ENCODE data around the gene POLK. TPM values are rescaled to one million over a fixed set of nuclear protein-coding genes. Genes with fewer than 3 reads are reported as not detected.
"Not testable (repeated sequence)": the region's sequence is repeated elsewhere in the genome, so short reads cannot be mapped to it uniquely, and the experiment has no call there.

Gene POLK
- total RNA-seq, 2 experiments from 2014 or later, result 16.0 to 29.5 TPM

- DNase-seq (ENCODE audit: low spot score), result no peak
- Histone ChIP-seq H3K36me3 (ENCODE audit: insufficient read depth, low read length) (peaks cover 28% of the 10 kb centered on the region), H4K20me1 (ENCODE audit: insufficient read depth, low read length) (no peaks in the 10 kb centered on the region), H3K9me3 (ENCODE audit: low read length) (peaks cover 19% of the 10 kb centered on the region; the same call in 1 of the 2 replicates), H3K4me1 (ENCODE audit: insufficient read depth, low read length, poor library complexity, severe bottlenecking) (no peaks in the 10 kb centered on the region), H3K4me3 (ENCODE audit: low read depth, low read length, poor library complexity, severe bottlenecking) (no peak overlapping the region), H2AFZ (ENCODE audit: low read length) (no peak overlapping the region), H3K4me2 (ENCODE audit: low read length) (no peak overlapping the region), H3K9me2 (ENCODE audit: insufficient read depth, low read length) (no peaks in the 10 kb centered on the region), H3K27ac (ENCODE audit: low read depth, low read length, poor library complexity, severe bottlenecking) (no peak overlapping the region), H3K79me2 (ENCODE audit: insufficient read depth, low read depth, low read length) (peaks cover 19% of the 10 kb centered on the region; the same call in 1 of the 2 replicates)
- ChIA-PET POLR2A (no interaction called here), CTCF (ENCODE audit: unreplicated experiment) (no interaction called here)
- no peak for TF ChIP-seq EZH2phosphoT487 (IDR thresholded peaks at IDR 0.05; ENCODE audit: borderline replicate concordance, low read depth, low read length)
- TF ChIP-seq CTCF (conservative IDR thresholded peaks at IDR 0.05; ENCODE audit: low read length), result no peak
- intact Hi-C loops (cut with micrococcal nuclease; ENCODE audit: unreplicated experiment), result no loop called here
- no TSS peak for BruUV-seq (replicated peaks)
These were observed 20.1 kb upstream of the POLK start for GRCh38 chr5:75491621-75492020.

GRCh38 chr5:75496026-75496425, 15.7 kb upstream of the POLK start:
- Histone ChIP-seq H3K27ac (ENCODE audit: low read depth, low read length, poor library complexity, severe bottlenecking) (no peak overlapping the region), H3K9me3 (ENCODE audit: low read length) (no peaks in the 10 kb centered on the region), H3K9me2 (ENCODE audit: insufficient read depth, low read length) (no peaks in the 10 kb centered on the region), H3K4me1 (ENCODE audit: insufficient read depth, low read length, poor library complexity, severe bottlenecking) (no peaks in the 10 kb centered on the region), H3K36me3 (ENCODE audit: insufficient read depth, low read length) (peaks cover 45% of the 10 kb centered on the region), H3K79me2 (ENCODE audit: insufficient read depth, low read depth, low read length) (peaks cover 9% of the 10 kb centered on the region; the same call in 1 of the 2 replicates), H4K20me1 (ENCODE audit: insufficient read depth, low read length) (no peaks in the 10 kb centered on the region), H3K4me2 (ENCODE audit: low read length) (no peak overlapping the region), H2AFZ (ENCODE audit: low read length) (no peak overlapping the region), H3K4me3 (ENCODE audit: low read depth, low read length, poor library complexity, severe bottlenecking) (no peak overlapping the region)
- BruUV-seq (replicated peaks), result no TSS peak
- no peak for DNase-seq (ENCODE audit: low spot score)
- ChIA-PET POLR2A (interaction anchor here (0.7 kb wide), 1 partner anchor 79 kb away, joined by 9 read pairs; no protein-coding TSS in a partner anchor), CTCF (ENCODE audit: unreplicated experiment) (interaction anchor here (0.6 kb wide), 1 partner anchor 391 kb away, joined by 3 read pairs; no protein-coding TSS in a partner anchor)
- intact Hi-C loops (cut with micrococcal nuclease; ENCODE audit: unreplicated experiment), result no loop called here
- TF ChIP-seq CTCF (conservative IDR thresholded peaks at IDR 0.05; ENCODE audit: low read length), result no peak
- TF ChIP-seq EZH2phosphoT487 (IDR thresholded peaks at IDR 0.05; ENCODE audit: borderline replicate concordance, low read depth, low read length), result no peak

- Histone ChIP-seq H3K36me3 (ENCODE audit: insufficient read depth, low read length) (peaks cover 56% of the 10 kb centered on the region), H3K9me3 (ENCODE audit: low read length) (0 out of 2 replicates have a peak, but pooled peaks cover under 1% of the 10 kb centered on the region), H3K79me2 (ENCODE audit: insufficient read depth, low read depth, low read length) (peaks cover 30% of the 10 kb centered on the region), H3K4me3 (ENCODE audit: low read depth, low read length, poor library complexity, severe bottlenecking) (no peak overlapping the region), H3K9me2 (ENCODE audit: insufficient read depth, low read length) (0 out of 2 replicates have a peak, but pooled peaks cover 4% of the 10 kb centered on the region), H3K4me1 (ENCODE audit: insufficient read depth, low read length, poor library complexity, severe bottlenecking) (no peaks in the 10 kb centered on the region), H4K20me1 (ENCODE audit: insufficient read depth, low read length) (no peaks in the 10 kb centered on the region), H3K27ac (ENCODE audit: low read depth, low read length, poor library complexity, severe bottlenecking) (no peak overlapping the region), H3K4me2 (ENCODE audit: low read length) (no peak overlapping the region), H2AFZ (ENCODE audit: low read length) (no peak overlapping the region)
- intact Hi-C loops (cut with micrococcal nuclease; ENCODE audit: unreplicated experiment), result no loop called here
- ChIA-PET POLR2A (interaction anchor here (1.8 kb wide), 1 partner anchor 10 kb away, joined by 7 read pairs; no protein-coding TSS in a partner anchor), CTCF (ENCODE audit: unreplicated experiment) (no interaction called here)
- no peak for DNase-seq (ENCODE audit: low spot score)
- TF ChIP-seq CTCF (conservative IDR thresholded peaks at IDR 0.05; ENCODE audit: low read length), result no peak
- TF ChIP-seq EZH2phosphoT487 (IDR thresholded peaks at IDR 0.05; ENCODE audit: borderline replicate concordance, low read depth, low read length), result no peak
- no TSS peak for BruUV-seq (replicated peaks)
These were observed 13.4 kb upstream of the POLK start for GRCh38 chr5:75498208-75498777.

- H3K27ac ChIP-seq (ENCODE audit: low read depth, low read length, poor library complexity, severe bottlenecking); DNase-seq (ENCODE audit: low spot score); CTCF ChIA-PET (ENCODE audit: unreplicated experiment); H3K9me3 ChIP-seq (ENCODE audit: low read length); H4K20me1 ChIP-seq (ENCODE audit: insufficient read depth, low read length); H3K4me3 ChIP-seq (ENCODE audit: low read depth, low read length, poor library complexity, severe bottlenecking); H3K4me1 ChIP-seq (ENCODE audit: insufficient read depth, low read length, poor library complexity, severe bottlenecking); H2AFZ ChIP-seq (ENCODE audit: low read length); BruUV-seq (replicated peaks); intact Hi-C loops (cut with micrococcal nuclease; ENCODE audit: unreplicated experiment); H3K9me2 ChIP-seq (ENCODE audit: insufficient read depth, low read length); H3K4me2 ChIP-seq (ENCODE audit: low read length): not testable (repeated sequence)
- peaks cover 36% of the 10 kb centered on the region for H3K79me2 ChIP-seq (ENCODE audit: insufficient read depth, low read depth, low read length)
- H3K36me3 ChIP-seq (ENCODE audit: insufficient read depth, low read length), result peaks cover 60% of the 10 kb centered on the region
- POLR2A ChIA-PET, result interaction anchor here (0.6 to 1.8 kb wide), 2 partner anchors 10 to 42 kb away, joined by 3 to 7 read pairs; no protein-coding TSS in a partner anchor
These were observed 12.8 kb upstream of the POLK start for GRCh38 chr5:75498875-75499274.
